T-cell (primary cell): ENCODE data around the gene MARVELD2. TPM values are rescaled to one million over a fixed set of nuclear protein-coding genes. Genes with fewer than 3 reads are reported as not detected.
"Not testable (repeated sequence)": the region's sequence is repeated elsewhere in the genome, so short reads cannot be mapped to it uniquely, and the experiment has no call there.

Experiments used
- ATAC-seq, 4 experiments: fragments of 200-7000 bp in 3 of 4; fragments of 150-1000 bp in 1 of 4; cut with Tn5 transposase; replicated peaks in 1 of 4; 1 replicate in 3 of 4; 2 replicates in 1 of 4; pipeline ENCODE4 v1.10.0; 2021; ENCODE audit warnings: moderate library complexity in 3 of 4, mild to moderate bottlenecking in 2 of 4, moderate number of reproducible peaks in 1 of 4
- CTCF ChIA-PET, 2 donors: fragments of 300-600 bp; sonication (Branson Sonifier 250); formaldehyde crosslinking; loops; one replicate each; lab custom pipeline; 2022; ENCODE audit warnings: antibody characterized with exemption in 2 of 2; lab: Charles Lee
- POLR2A ChIA-PET, 2 donors: fragments of 300-600 bp; sonication (Branson Sonifier 250); formaldehyde crosslinking; loops; one replicate each; lab custom pipeline; 2022; ENCODE audit warnings: antibody characterized with exemption in 2 of 2; lab: Charles Lee
- DNase-seq, 35 experiments: peaks; one replicate each; pipeline versions ENCODE4 v3.0.0 to v3.0.0-alpha.2; 2013 to 2023
- H3K27ac ChIP-seq: one replicate; pipeline ENCODE4 v1.5.1; 2013; ENCODE audit warnings: low read length
- H3K27me3 ChIP-seq, 2 experiments: replicated peaks in 1 of 2; 1 replicate in 1 of 2; 2 replicates in 1 of 2; pipeline versions ENCODE4 v1.6.1 to v1.7.0; 2013; ENCODE audit warnings: low read length in 1 of 2, mixed read lengths in 1 of 2; ENCODE audit not compliant: control insufficient read depth in 2 of 2, insufficient read depth in 2 of 2; ENCODE audit errors: extremely low read depth in 1 of 2
- H3K36me3 ChIP-seq, 2 donors: 1 replicate in 1 of 2; 2 replicates in 1 of 2; pipeline versions ENCODE4 v1.6.1 to v1.7.0; 2013; ENCODE audit warnings: low read length in 1 of 2; ENCODE audit not compliant: control insufficient read depth in 2 of 2, insufficient read depth in 1 of 2; ENCODE audit errors: extremely low read depth in 1 of 2
- H3K4me1 ChIP-seq, 2 experiments: 1 replicate in 1 of 2; 2 replicates in 1 of 2; pipeline versions ENCODE4 v1.6.1 to v1.7.0; 2013; ENCODE audit warnings: low read length in 2 of 2, mixed read lengths in 1 of 2; ENCODE audit not compliant: insufficient read depth in 2 of 2, control insufficient read depth in 1 of 2; ENCODE audit errors: extremely low read depth in 1 of 2
- H3K4me3 ChIP-seq, 2 donors: 1 replicate in 1 of 2; 2 replicates in 1 of 2; pipeline versions ENCODE4 v1.5.1 to v1.7.0; 2013; ENCODE audit warnings: mild to moderate bottlenecking in 2 of 2, low read length in 1 of 2, moderate library complexity in 1 of 2; ENCODE audit not compliant: control insufficient read depth in 1 of 2; ENCODE audit errors: extremely low read depth in 1 of 2
- H3K9me3 ChIP-seq: 2 replicates; pipeline ENCODE4 v1.7.0; 2013
- H3K27ac Mint-ChIP-seq, 2 donors: one replicate each; pipeline ENCODE4 v1.8.0; 2020 to 2021; ENCODE audit warnings: mild to moderate bottlenecking in 2 of 2, mixed read lengths in 2 of 2
- H3K27me3 Mint-ChIP-seq, 2 donors: one replicate each; pipeline ENCODE4 v1.8.0; 2021 to 2022; ENCODE audit warnings: mixed read lengths in 2 of 2
- H3K36me3 Mint-ChIP-seq: one replicate; pipeline ENCODE4 v1.8.0; 2021; ENCODE audit warnings: mixed read lengths
- H3K4me1 Mint-ChIP-seq, 3 donors: one replicate each; pipeline ENCODE4 v1.8.0; 2020 to 2022; ENCODE audit warnings: mixed read lengths in 3 of 3, mild to moderate bottlenecking in 1 of 3
- H3K4me3 Mint-ChIP-seq, 3 donors: one replicate each; pipeline ENCODE4 v1.8.0; 2020 to 2022; ENCODE audit warnings: mild to moderate bottlenecking in 3 of 3, mixed read lengths in 3 of 3, moderate library complexity in 3 of 3
- H3K9me3 Mint-ChIP-seq, 3 donors: one replicate each; pipeline ENCODE4 v1.8.0; 2020 to 2022; ENCODE audit warnings: mixed read lengths in 3 of 3
- WGBS: methylation state at CpG from one replicate; pipeline ENCODE4 v1.1.5; 2013; ENCODE audit warnings: missing lambda C conversion rate; ENCODE audit not compliant: insufficient coverage; 5-methylcytosine and 5-hydroxymethylcytosine counted together
- total RNA-seq, 35 experiments: library from RNA in 6 of 35; stranded (reverse) in 6 of 35; fragments of 120-200 nt in 1 of 35; gene quantifications; one replicate each; pipeline versions ENCODE4 v1.2.1 to v1.2.4 and lab custom pipeline; 2013 to 2026

MARVELD2 gene
- total RNA-seq, 5 donors from 2014 or later (not counting 1 experiment from before 2014, with no cell fraction given), result 0.43 to 1.2 (median 0.75) TPM

DNA sequence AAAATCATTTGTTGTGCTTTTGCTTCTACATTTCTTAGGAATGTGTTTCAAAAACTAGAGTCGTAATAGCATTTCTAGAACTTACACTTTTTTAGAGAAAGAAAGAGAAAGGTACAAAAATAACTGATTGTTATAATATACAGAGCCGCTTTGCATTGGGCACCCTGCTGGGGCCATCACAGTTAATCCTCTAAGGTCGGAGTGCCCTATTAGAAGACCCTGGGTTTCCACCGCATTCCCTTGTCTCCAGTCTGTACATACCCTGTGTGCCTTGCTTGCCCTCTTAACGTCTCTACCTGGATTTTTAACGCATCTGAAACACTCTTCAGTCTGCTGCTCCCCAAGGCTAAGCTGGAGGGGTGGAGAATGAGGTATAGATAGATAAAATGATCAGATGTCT, 1.3 kb downstream of the MARVELD2 start:
- no peaks in the 10 kb centered on the region for H3K9me3 Mint-ChIP-seq
- H3K4me3 Mint-ChIP-seq, result peak overlapping the region; percentile 60 to 72 (median 71)
- DNase-seq (no peak), ATAC-seq (no peak)
- Histone ChIP-seq H3K9me3 (no peaks in the 10 kb centered on the region), H3K27ac (no peak overlapping the region), H3K4me1 (peaks cover 0 to 8% of the 10 kb centered on the region in 2 experiments), H3K27me3 (peaks cover 0 to 2% of the 10 kb centered on the region in 2 experiments), H3K4me3 (no peak overlapping the region), H3K36me3 (peaks cover 0 to 9% of the 10 kb centered on the region in 2 donors)
- H3K36me3 Mint-ChIP-seq, result peaks cover 19% of the 10 kb centered on the region
- ChIA-PET POLR2A (no interaction called here), CTCF (no interaction called here)
- H3K27me3 Mint-ChIP-seq, result no peaks in the 10 kb centered on the region
- 100% methylated on average over 2 of the region's 6 CpGs for WGBS
- H3K4me1 Mint-ChIP-seq, result peaks cover 10 to 11% (median 11%) of the 10 kb centered on the region in 3 donors
- no peak overlapping the region for H3K27ac Mint-ChIP-seq

DNA sequence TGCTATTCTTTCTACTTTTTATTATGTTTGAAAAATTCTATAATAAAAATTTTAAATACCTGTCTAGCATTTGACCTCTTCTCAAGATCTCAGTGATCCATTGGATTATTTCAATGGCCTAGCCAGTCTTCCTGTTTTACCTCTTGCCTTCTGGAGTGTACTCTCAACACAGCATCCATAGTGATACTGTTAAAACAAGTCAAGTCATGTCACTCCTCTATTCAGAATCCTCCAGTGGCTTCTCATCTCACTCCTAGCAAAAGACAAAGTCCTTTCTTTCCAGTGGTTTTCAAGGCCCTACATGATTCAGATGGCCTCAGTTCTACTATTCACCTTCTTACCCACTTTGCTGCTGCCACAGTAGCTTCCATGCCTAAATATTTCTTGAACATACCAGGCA, 1.8 kb downstream of the MARVELD2 start:
- peak overlapping the region in 1 of 3 donors; percentile 72 for H3K4me3 Mint-ChIP-seq

DNA sequence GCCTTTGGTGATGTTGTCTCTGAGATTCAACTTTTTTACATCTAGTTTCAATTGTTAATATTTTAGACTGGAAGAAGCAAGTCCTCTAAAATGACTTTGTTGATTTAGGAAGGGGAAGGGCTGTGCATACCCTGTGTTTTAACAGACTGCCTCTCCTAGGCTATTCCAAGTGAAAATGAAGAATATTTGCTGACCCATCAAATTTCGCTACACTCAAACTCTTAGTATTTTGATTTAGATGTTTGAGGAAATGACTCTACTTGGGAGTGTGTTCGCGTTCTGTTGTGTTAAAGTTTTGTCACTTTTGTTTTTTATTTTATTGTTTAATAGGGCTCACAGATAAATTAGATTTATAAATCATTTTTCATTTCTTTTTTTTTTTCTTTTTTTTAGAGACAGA, 3.6 kb downstream of the MARVELD2 start:
- peaks cover 0 to 4% of the 10 kb centered on the region in 2 donors for H3K36me3 ChIP-seq
- H3K27ac Mint-ChIP-seq, result no peak overlapping the region
- no CpG with 5 or more reads among the region's 3 CpGs for WGBS
- peaks cover 0 to 2% of the 10 kb centered on the region in 2 experiments for H3K27me3 ChIP-seq
- ChIA-PET CTCF (no interaction called here), POLR2A (no interaction called here)
- ATAC-seq, result no peak
- H3K4me3 ChIP-seq, result no peak overlapping the region
- no peaks in the 10 kb centered on the region for H3K9me3 Mint-ChIP-seq
- H3K27me3 Mint-ChIP-seq, result no peaks in the 10 kb centered on the region
- no peak overlapping the region for H3K4me3 Mint-ChIP-seq
- peaks cover 0 to 8% of the 10 kb centered on the region in 2 experiments for H3K4me1 ChIP-seq
- no peaks in the 10 kb centered on the region for H3K9me3 ChIP-seq
- H3K36me3 Mint-ChIP-seq, result peaks cover 12% of the 10 kb centered on the region
- peaks cover 10 to 11% (median 11%) of the 10 kb centered on the region in 3 donors for H3K4me1 Mint-ChIP-seq
- no peak for DNase-seq
- H3K27ac ChIP-seq, result no peak overlapping the region

More for the DNA sequence above, 1.8 kb downstream of the MARVELD2 start:
- ChIA-PET CTCF (no interaction called here), POLR2A (interaction anchor here in 1 of 2 donors (0.6 kb wide), 1 partner anchor 1243 kb away, joined by 22 read pairs; no protein-coding TSS in a partner anchor)
- Histone ChIP-seq H3K36me3 (peaks cover 0 to 9% of the 10 kb centered on the region in 2 donors), H3K9me3 (no peaks in the 10 kb centered on the region), H3K27ac (no peak overlapping the region), H3K4me1 (peaks cover 0 to 8% of the 10 kb centered on the region in 2 experiments), H3K27me3 (peaks cover 0 to 2% of the 10 kb centered on the region in 2 experiments), H3K4me3 (no peak overlapping the region)
- H3K4me1 Mint-ChIP-seq, result peaks cover 10 to 11% (median 11%) of the 10 kb centered on the region in 3 donors
- ATAC-seq (no peak), DNase-seq (no peak)
- H3K27ac Mint-ChIP-seq, result no peak overlapping the region
- H3K27me3 Mint-ChIP-seq, result no peaks in the 10 kb centered on the region
- H3K9me3 Mint-ChIP-seq, result no peaks in the 10 kb centered on the region
- peaks cover 14% of the 10 kb centered on the region for H3K36me3 Mint-ChIP-seq

DNA sequence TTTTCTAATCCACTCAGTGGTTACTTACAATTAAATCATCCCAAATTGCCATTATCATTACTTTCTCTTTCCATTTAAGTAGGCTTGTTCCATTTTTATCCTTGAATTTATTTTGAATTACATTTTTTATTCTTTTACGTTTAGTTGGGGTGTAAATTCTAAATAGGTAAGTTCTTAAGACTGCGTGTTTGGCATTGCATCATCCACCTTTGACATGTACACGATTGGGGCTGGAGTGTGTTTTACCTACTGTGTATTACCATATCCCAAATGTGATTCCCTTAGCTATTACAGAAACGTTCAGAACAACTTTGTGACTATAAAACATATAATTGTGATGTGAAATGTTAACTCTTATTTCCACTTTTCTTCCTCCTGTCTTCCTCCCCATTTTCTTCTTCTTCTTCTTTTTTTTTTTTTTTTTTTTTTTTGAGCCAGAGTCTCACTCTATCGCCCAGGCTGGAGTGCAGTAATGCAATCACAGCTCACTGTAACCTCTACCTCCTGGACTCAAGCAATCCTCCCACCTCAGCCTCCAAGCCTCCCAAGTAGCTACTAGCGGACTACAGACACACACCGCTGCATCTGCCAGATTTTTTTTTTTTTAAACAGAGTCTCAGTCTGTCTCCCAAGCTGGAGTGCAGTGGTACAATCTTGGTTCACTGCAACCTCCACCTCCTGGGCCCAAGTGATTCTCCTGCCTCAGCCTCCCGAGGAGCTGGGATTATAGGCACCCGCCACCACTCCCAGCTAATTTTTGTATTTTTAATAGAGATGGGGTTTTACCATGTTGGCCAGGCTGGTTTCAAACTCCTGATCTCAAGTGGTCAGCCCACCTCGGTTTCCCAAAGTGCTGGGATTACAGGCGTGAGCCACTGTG, 16.7 kb downstream of the MARVELD2 start:
- Histone ChIP-seq H3K27ac (no peak overlapping the region), H3K36me3 (no peaks in the 10 kb centered on the region), H3K9me3 (no peaks in the 10 kb centered on the region), H3K27me3 (peaks cover 0 to 2% of the 10 kb centered on the region in 2 experiments), H3K4me1 (no peaks in the 10 kb centered on the region), H3K4me3 (no peak overlapping the region)
- WGBS, result 93% methylated on average over 5 of the region's 11 CpGs
- H3K27me3 Mint-ChIP-seq, result no peaks in the 10 kb centered on the region
- DNase-seq (no peak), ATAC-seq (no peak)
- POLR2A ChIA-PET, result interaction anchor here in 1 of 2 donors (0.7 kb wide), 1 partner anchor 327 kb away, joined by 4 read pairs; no protein-coding TSS in a partner anchor
- H3K4me3 Mint-ChIP-seq, result no peak overlapping the region
- peaks cover 0 to 4% (median 0%) of the 10 kb centered on the region in 3 donors for H3K4me1 Mint-ChIP-seq
- peaks cover 8% of the 10 kb centered on the region for H3K36me3 Mint-ChIP-seq
- no peak overlapping the region for H3K27ac Mint-ChIP-seq
- H3K9me3 Mint-ChIP-seq, result no peaks in the 10 kb centered on the region
- CTCF ChIA-PET, result no interaction called here

DNA sequence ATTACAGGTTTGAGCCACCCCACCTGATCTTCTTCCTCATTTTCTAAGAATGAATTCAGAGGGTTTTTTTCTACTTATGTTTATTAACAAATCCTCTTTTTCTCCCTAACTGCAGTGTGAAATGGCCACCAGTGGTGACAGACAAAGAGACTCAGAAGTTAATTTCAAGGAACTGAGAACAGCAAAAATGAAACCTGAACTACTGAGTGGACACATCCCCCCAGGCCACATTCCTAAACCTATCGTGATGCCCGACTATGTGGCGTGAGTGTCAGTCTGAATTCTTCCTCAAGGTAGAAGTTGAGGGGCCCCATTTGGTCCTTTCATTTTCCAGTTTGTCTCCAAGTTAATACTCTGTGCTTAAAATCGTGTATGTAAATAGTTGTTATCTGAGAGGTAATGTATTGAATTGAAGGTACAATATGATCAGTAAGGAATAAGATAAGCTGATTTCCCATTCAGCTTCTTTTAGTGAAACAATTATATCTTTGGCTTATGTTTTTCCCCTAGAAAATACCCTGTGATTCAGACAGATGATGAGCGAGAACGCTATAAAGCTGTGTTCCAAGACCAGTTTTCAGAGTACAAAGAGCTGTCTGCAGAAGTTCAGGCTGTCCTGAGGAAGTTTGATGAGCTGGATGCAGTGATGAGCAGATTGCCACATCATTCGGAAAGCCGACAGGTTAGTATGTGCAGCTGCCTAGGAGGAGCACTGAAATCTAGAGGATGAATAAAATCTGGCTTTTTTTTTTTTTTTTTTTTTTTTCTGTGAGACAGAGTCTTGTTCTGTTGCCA, 17.7 kb downstream of the MARVELD2 start:
- H3K27me3 ChIP-seq, result peaks cover 0 to 2% of the 10 kb centered on the region in 2 experiments
- H3K4me1 ChIP-seq, result no peaks in the 10 kb centered on the region
- H3K27me3 Mint-ChIP-seq, result no peaks in the 10 kb centered on the region
- POLR2A ChIA-PET, result interaction anchor here in 1 of 2 donors (0.7 kb wide), 1 partner anchor 328 kb away, joined by 4 read pairs; no protein-coding TSS in a partner anchor
- no peaks in the 10 kb centered on the region for H3K9me3 ChIP-seq
- no peaks in the 10 kb centered on the region for H3K36me3 ChIP-seq
- H3K27ac ChIP-seq, result no peak overlapping the region
- no peak overlapping the region for H3K27ac Mint-ChIP-seq
- peaks cover 0 to 4% (median 0%) of the 10 kb centered on the region in 3 donors for H3K4me1 Mint-ChIP-seq
- CTCF ChIA-PET, result no interaction called here
- no peak overlapping the region for H3K4me3 ChIP-seq
- no peaks in the 10 kb centered on the region for H3K9me3 Mint-ChIP-seq
- DNase-seq (no peak), ATAC-seq (no peak)
- WGBS, result 55% methylated on average over 2 of the region's 8 CpGs
- peaks cover 8% of the 10 kb centered on the region for H3K36me3 Mint-ChIP-seq
- no peak overlapping the region for H3K4me3 Mint-ChIP-seq

DNA sequence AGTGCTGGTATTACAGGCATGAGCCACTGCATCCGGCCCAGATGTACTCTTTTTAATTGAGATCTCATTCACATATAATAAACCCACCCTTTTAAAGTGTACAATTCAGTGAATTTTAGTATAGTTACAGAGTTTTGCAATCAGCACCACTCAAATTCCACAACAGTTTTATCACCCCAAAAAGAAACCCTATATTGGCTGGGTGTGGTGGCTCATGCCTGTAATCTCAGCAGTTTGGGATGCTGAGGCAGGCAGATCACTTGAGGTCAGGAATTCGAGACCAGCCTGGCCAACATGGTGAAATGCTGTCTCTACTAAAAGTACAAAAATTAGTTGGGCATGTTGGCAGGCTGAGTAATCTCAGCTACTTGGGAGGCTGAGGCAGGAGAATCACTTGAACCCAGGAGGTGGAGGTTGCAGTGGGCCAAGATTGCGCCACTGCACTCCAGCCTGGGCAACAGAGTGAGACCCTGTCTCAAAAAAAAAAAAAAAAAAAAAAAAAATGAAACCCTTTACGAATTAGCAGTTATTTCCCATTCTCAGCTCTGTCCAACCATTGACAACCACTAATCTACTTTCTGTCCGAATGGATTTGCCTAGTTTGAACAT, 20.5 kb downstream of the MARVELD2 start:
- H3K9me3 Mint-ChIP-seq, DNase-seq, H3K9me3 ChIP-seq, H3K4me1 ChIP-seq, H3K4me3 Mint-ChIP-seq, H3K27ac ChIP-seq, H3K4me3 ChIP-seq, ATAC-seq, H3K36me3 Mint-ChIP-seq, H3K27me3 Mint-ChIP-seq, POLR2A ChIA-PET, H3K27me3 ChIP-seq, H3K4me1 Mint-ChIP-seq, H3K27ac Mint-ChIP-seq, H3K36me3 ChIP-seq: not testable (repeated sequence)
- CTCF ChIA-PET, result interaction anchor here in 1 of 2 donors (0.6 kb wide), 1 partner anchor 22 kb away, joined by 3 read pairs; no protein-coding TSS in a partner anchor
- WGBS, result no CpG with 5 or more reads among the region's 5 CpGs
